Activated T-cell treated with anti-CD3 and anti-CD28 coated beads for 4 hours (primary cell): ENCODE measurements around the gene DDX25.
"Not testable (repeated sequence)": the region's sequence is repeated elsewhere in the genome, so short reads cannot be mapped to it uniquely, and the experiment has no call there.

Source experiments
- DNase-seq: peaks from one replicate; pipeline ENCODE4 v3.0.0-alpha.2; 2020

Gene DDX25

GRCh38 chr11:125910226-125910849, 6.0 kb downstream of the DDX25 start:
- DNase-seq = no peak

GRCh38 chr11:125914601-125915000, 10.3 kb downstream of the DDX25 start:
- DNase-seq = not testable (repeated sequence)

GRCh38 chr11:125916683-125917347, 12.5 kb downstream of the DDX25 start:
- no peak for DNase-seq

- DNase-seq = no peak
Measured at GRCh38 chr11:125918140-125918840, 14.0 kb downstream of the DDX25 start.

- no peak for DNase-seq
Measured at GRCh38 chr11:125921042-125921441, 16.7 kb downstream of the DDX25 start.

GRCh38 chr11:125922156-125922555, 17.8 kb downstream of the DDX25 start:
- no peak for DNase-seq

- peak; percentile 32 for DNase-seq
Measured at GRCh38 chr11:125923012-125923579, 18.8 kb downstream of the DDX25 start.

- DNase-seq = no peak
Measured at GRCh38 chr11:125923633-125924032, 19.3 kb downstream of the DDX25 start.

- no peak for DNase-seq
Measured at GRCh38 chr11:125924384-125925007, 20.2 kb downstream of the DDX25 start.

GRCh38 chr11:125925247-125925740, 21.0 kb downstream of the DDX25 start:
- no peak for DNase-seq

- DNase-seq = no peak
Measured at GRCh38 chr11:125925804-125926203, 21.5 kb downstream of the DDX25 start.

GRCh38 chr11:125926682-125927081, 22.4 kb downstream of the DDX25 start:
- DNase-seq = no peak

GRCh38 chr11:125929445-125930075, 25.3 kb downstream of the DDX25 start:
- DNase-seq = no peak

- DNase-seq = no peak
Measured at GRCh38 chr11:125930076-125930450, 25.8 kb downstream of the DDX25 start.

- DNase-seq = no peak
Measured at GRCh38 chr11:125931116-125931515, 26.8 kb downstream of the DDX25 start.

- no peak for DNase-seq
Measured at GRCh38 chr11:125931668-125932067, 27.4 kb downstream of the DDX25 start.

- DNase-seq = no peak
Measured at GRCh38 chr11:125932301-125932700, 28.0 kb downstream of the DDX25 start.

GRCh38 chr11:125933030-125933813, 28.9 kb downstream of the DDX25 start:
- DNase-seq = no peak

GRCh38 chr11:125934473-125934872, 30.2 kb downstream of the DDX25 start:
- no peak for DNase-seq

- no peak for DNase-seq
Measured at GRCh38 chr11:125935056-125935455, 30.7 kb downstream of the DDX25 start.

GRCh38 chr11:125935618-125936199, 31.4 kb downstream of the DDX25 start:
- no peak for DNase-seq
